Heart left ventricle (tissue), 16 donors: Measurements from ENCODE around the gene ZW10. TPM values are rescaled to one million over a fixed set of nuclear protein-coding genes. Genes with fewer than 3 reads are reported as not detected.

Source experiments
- ATAC-seq, 4 donors: fragments of 200-7000 bp; cut with Tn5 transposase; one replicate each; pipeline ENCODE4 v1.9.1; 2020 to 2022; ENCODE audit warnings: moderate library complexity in 4 of 4, mild to moderate bottlenecking in 3 of 4, moderate number of reproducible peaks in 1 of 4
- DNase-seq, 5 donors: peaks; one replicate each; pipeline ENCODE4 v3.0.0-alpha.2; 2020
- H3K27ac ChIP-seq, 12 donors: fragments of 200-600 bp; sonication (generic) in 4 of 12; one replicate each; pipeline versions ENCODE4 v1.5.0 to v1.8.0; 2016 to 2022; ENCODE audit warnings: mild to moderate bottlenecking in 2 of 12
- H3K27me3 ChIP-seq, 9 donors: fragments of 200-600 bp; sonication (generic) in 2 of 9; one replicate each; pipeline versions ENCODE4 v1.5.1 to v1.8.0; 2016 to 2022; ENCODE audit warnings: mild to moderate bottlenecking in 3 of 9
- H3K36me3 ChIP-seq, 9 donors: fragments of 200-600 bp; sonication (generic) in 2 of 9; one replicate each; pipeline versions ENCODE4 v1.5.0 to v1.8.0; 2018 to 2022; ENCODE audit warnings: mild to moderate bottlenecking in 2 of 9
- H3K4me1 ChIP-seq, 12 donors: fragments of 200-600 bp; sonication (generic) in 4 of 12; one replicate each; pipeline versions ENCODE4 v1.5.0 to v1.8.0; 2016 to 2022; ENCODE audit warnings: mild to moderate bottlenecking in 3 of 12
- H3K4me3 ChIP-seq, 12 donors: fragments of 200-600 bp; sonication (generic) in 4 of 12; one replicate each; pipeline versions ENCODE4 v1.5.0 to v1.8.0; 2017 to 2022; ENCODE audit warnings: mild to moderate bottlenecking in 9 of 12, moderate library complexity in 4 of 12
- H3K9me3 ChIP-seq, 12 donors: fragments of 200-600 bp; sonication (generic) in 4 of 12; one replicate each; pipeline versions ENCODE4 v1.5.0 to v1.8.0; 2016 to 2022; ENCODE audit warnings: mild to moderate bottlenecking in 1 of 12
- POLR2A ChIP-seq, 2 donors: fragments of 450-650 bp; IDR thresholded peaks; one replicate each; pipeline ENCODE4 v1.6.1; 2017; ENCODE audit warnings: antibody characterized with exemption in 2 of 2, mild to moderate bottlenecking in 2 of 2, moderate library complexity in 2 of 2
- WGBS, 4 donors: extraction: QIAGEN DNeasy Blood & Tissue Kit in 2 of 4; methylation state at CpG; one replicate each; pipeline versions ENCODE4 v1.1.5 to v1.1.7; 2013 to 2018; 5-methylcytosine and 5-hydroxymethylcytosine counted together
- intact Hi-C, 10 donors: fragments of 100-400 bp; cut with DNase I; formaldehyde crosslinking; loops; one replicate each; pipeline versions ENCODE4 v1.11.1 to v1.14.2; 2022
- polyA plus RNA-seq, 2 donors: library from polyadenylated mRNA; stranded (reverse); fragments of 200-250 nt; gene quantifications; one replicate each; pipeline ENCODE4 v1.2.3, GENCODE V29; 2013
- total RNA-seq, 9 donors: library from RNA; depleted of rRNA in 2 of 9; stranded (reverse); fragments of >200 nt in 2 of 9; fragmentation: NEBNext Ultra II Directional in 3 of 9; extraction: Animal tissue kit (Norgen Biotek cat#: 25700) in 3 of 9; gene quantifications; one replicate each; pipeline versions ENCODE4 v1.1.0 to v1.2.4, GENCODE V29; 2016 to 2023
- TF ChIP-seq, protein P1 (sequence below), 12 donors: fragments of 200-600 bp; sonication (generic) in 4 of 12; IDR thresholded peaks; one replicate each; pipeline versions ENCODE4 v1.5.0 to v1.8.0; 2018 to 2022; ENCODE audit warnings: antibody characterized with exemption in 12 of 12, mild to moderate bottlenecking in 5 of 12
- donor health status: ischemic (EF 13 %, LVEDD 7.1; RV severe dilation, severe dysfunction).
- donor health status: healthy with polysubstance abuse.
- donor health status: DM: no; HTN: yes; CAD: no.
- donor health status: DM: no; HTN: no; CAD: no.
- donor health status: ischemic (EF 25% LVEDD 6.9; RV normal size, moderate dysfunction).
- donor health status: ischemic (EF 25% LVEDD 5.7; RV mildly dilated, moderate dysfunction).
- donor health status: healthy.
- donor health status: DM: yes; HTN: yes; CAD: no.
- donor health status: ischemic (EF 35%, LVEDD 5.7; RV mildly dilated, moderate dysfunction).
- donor health status: nonischemic (EF 11% LVEDD 7.7; RV severe dilation, severe dysfunction).
- donor health status: DM: yes; HTN: yes; CAD: no.
- donor health status: PGD.
- donor health status: ischemic (EF 29% LVEDD 5.4; RV normal size, mild dysfunction).
- donor health status: nonischemic (EF 23%, LVEDD 6.1; RV moderate dilation, normal function).

ZW10 gene
- total and polyA plus RNA-seq, 11 donors, result 2.2 to 12.0 (median 9.8) TPM

DNA sequence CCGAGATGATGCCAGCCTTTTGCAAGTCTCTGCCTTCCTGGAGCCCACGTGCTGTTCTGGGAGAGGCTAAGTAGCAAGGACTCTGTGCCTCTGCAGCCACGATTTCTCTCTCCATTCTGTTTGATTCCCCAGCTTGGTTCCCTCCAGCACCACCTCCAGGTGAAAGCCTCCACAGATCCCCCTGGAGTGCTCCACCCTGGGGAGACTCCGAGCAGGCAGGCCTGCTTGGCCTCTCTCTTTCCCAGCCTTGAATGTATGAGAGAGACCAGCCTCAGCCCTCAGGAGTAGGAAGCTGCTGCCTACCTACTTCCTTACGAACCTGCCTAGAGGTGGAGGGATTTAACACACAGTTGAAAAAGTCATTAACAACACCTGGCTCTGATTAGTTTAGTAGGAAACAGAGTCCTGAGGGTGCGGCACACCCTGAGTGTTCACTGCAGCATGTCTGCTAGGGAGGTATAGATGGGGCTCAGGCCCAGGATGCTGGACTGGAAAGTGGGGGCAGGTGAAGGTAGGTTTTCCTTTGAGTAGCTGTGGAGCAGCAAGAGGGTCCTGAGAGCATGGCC lies 89.9 kb downstream of the ZW10 start:
- Histone ChIP-seq H3K27ac (no peak overlapping the region), H3K27me3 (no peaks in the 10 kb centered on the region), H3K4me1 (peaks cover 0 to 3% (median 0%) of the 10 kb centered on the region in 12 donors), H3K9me3 (no peaks in the 10 kb centered on the region), H3K4me3 (no peak overlapping the region), H3K36me3 (no peaks in the 10 kb centered on the region)
- TF ChIP-seq POLR2A (IDR thresholded peaks at IDR 0.05), result no peak
- TF ChIP-seq, protein P1, sequence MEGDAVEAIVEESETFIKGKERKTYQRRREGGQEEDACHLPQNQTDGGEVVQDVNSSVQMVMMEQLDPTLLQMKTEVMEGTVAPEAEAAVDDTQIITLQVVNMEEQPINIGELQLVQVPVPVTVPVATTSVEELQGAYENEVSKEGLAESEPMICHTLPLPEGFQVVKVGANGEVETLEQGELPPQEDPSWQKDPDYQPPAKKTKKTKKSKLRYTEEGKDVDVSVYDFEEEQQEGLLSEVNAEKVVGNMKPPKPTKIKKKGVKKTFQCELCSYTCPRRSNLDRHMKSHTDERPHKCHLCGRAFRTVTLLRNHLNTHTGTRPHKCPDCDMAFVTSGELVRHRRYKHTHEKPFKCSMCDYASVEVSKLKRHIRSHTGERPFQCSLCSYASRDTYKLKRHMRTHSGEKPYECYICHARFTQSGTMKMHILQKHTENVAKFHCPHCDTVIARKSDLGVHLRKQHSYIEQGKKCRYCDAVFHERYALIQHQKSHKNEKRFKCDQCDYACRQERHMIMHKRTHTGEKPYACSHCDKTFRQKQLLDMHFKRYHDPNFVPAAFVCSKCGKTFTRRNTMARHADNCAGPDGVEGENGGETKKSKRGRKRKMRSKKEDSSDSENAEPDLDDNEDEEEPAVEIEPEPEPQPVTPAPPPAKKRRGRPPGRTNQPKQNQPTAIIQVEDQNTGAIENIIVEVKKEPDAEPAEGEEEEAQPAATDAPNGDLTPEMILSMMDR (IDR thresholded peaks at IDR 0.05), result no peak
- DNase-seq (no peak), ATAC-seq (no peak)
- WGBS, 4 donors, result 84 to 95% (median 89%) methylated on average over 6 of the region's 6 CpGs
- intact Hi-C loops, result no loop called here

Other genes with a start within 250 kb of the ZW10 start
- 1 to 10 TPM in 2 of 9 donors, under 1 TPM in 6, not detected in 1; 0.16 to 1.2 (median 0.49) TPM for gene TMPRSS5, start 67.4 kb downstream of the ZW10 start, total RNA-seq
- under 1 TPM; 0.15 to 0.50 TPM for gene TMPRSS5, start 67.4 kb downstream of the ZW10 start, polyA plus RNA-seq
- gene CLDN25, start 6.1 kb upstream of the ZW10 start, total RNA-seq, result not detected
- not detected for gene CLDN25, start 6.1 kb upstream of the ZW10 start, polyA plus RNA-seq
- gene USP28, start 101.9 kb upstream of the ZW10 start, total RNA-seq, result 100 to 1,000 TPM in 8 of 9 donors, 10 to 100 TPM in 1; 86.7 to 172 (median 124) TPM
- gene USP28, start 101.9 kb upstream of the ZW10 start, polyA plus RNA-seq, result 10 to 100 TPM; 28.8 to 86.5 TPM
- not detected for gene HTR3B, start 131.1 kb upstream of the ZW10 start, total RNA-seq
- not detected for gene HTR3B, start 131.1 kb upstream of the ZW10 start, polyA plus RNA-seq
- gene HTR3A, start 201.4 kb upstream of the ZW10 start, total RNA-seq, result under 1 TPM in 1 of 9 donors, not detected in 8; 0.23 TPM
- under 1 TPM in 1 of 2 donors, not detected in 1; 0.15 TPM for gene HTR3A, start 201.4 kb upstream of the ZW10 start, polyA plus RNA-seq